GM18870 (cell line): ENCODE measurements around the gene TTK.

Source experiments
- ATAC-seq: cut with Tn5 transposase; IDR thresholded peaks from one replicate; pipeline ENCODE4 v1.9.1; 2021; ENCODE audit warnings: moderate library complexity; ENCODE audit not compliant: unreplicated experiment

Gene TTK

GRCh38 chr6:80004173-80005072, at the start of gene TTK:
TSS of gene TTK (plus strand) at chr6:80004649. CDS start at chr6:80005844, 1,195 bp downstream.
- peak; percentile 98 for ATAC-seq

GRCh38 chr6:79954849-79955248, 49.6 kb upstream of the TTK start:
- no peak for ATAC-seq

- no peak for ATAC-seq
Observed at GRCh38 chr6:79964607-79965081, 39.8 kb upstream of the TTK start.

GRCh38 chr6:79967178-79967577, 37.3 kb upstream of the TTK start:
- no peak for ATAC-seq

- ATAC-seq = no peak
Observed at GRCh38 chr6:79969784-79970183, 34.7 kb upstream of the TTK start.

- ATAC-seq = no peak
Observed at GRCh38 chr6:79971193-79971592, 33.3 kb upstream of the TTK start.

- ATAC-seq = no peak
Observed at GRCh38 chr6:79981652-79982051, 22.8 kb upstream of the TTK start.

- ATAC-seq = peak; percentile 63
Observed at GRCh38 chr6:79984261-79984660, 20.2 kb upstream of the TTK start.

- ATAC-seq = no peak
Observed at GRCh38 chr6:79985128-79985527, 19.3 kb upstream of the TTK start.

GRCh38 chr6:79989641-79990040, 14.8 kb upstream of the TTK start:
- no peak for ATAC-seq

- ATAC-seq = no peak
Observed at GRCh38 chr6:79993012-79993910, 11.2 kb upstream of the TTK start.

GRCh38 chr6:79993911-79994309, 10.5 kb upstream of the TTK start:
- no peak for ATAC-seq

- no peak for ATAC-seq
Observed at GRCh38 chr6:79997728-79998127, 6.7 kb upstream of the TTK start.

GRCh38 chr6:80001337-80001736, 3.1 kb upstream of the TTK start:
- no peak for ATAC-seq

GRCh38 chr6:80003826-80004172, 650 bp upstream of the TTK start:
- ATAC-seq = peak; percentile 0

GRCh38 chr6:80005406-80005805, 957 bp downstream of the TTK start:
- ATAC-seq = no peak

GRCh38 chr6:80006541-80006940, 2.1 kb downstream of the TTK start:
- ATAC-seq = no peak

GRCh38 chr6:80009531-80009930, 5.1 kb downstream of the TTK start:
- ATAC-seq = no peak

- no peak for ATAC-seq
Observed at GRCh38 chr6:80010288-80010687, 5.8 kb downstream of the TTK start.

GRCh38 chr6:80015839-80016435, 11.5 kb downstream of the TTK start:
- ATAC-seq = no peak

GRCh38 chr6:80020381-80021120, 16.1 kb downstream of the TTK start:
- ATAC-seq = no peak
